Activated naive CD8-positive, alpha-beta T cell treated with anti-CD3 and anti-CD28 coated beads, Interleukin-2, amount 10 ng/mL, durations not matched to agents 7 days and 5 days (primary cell): Measurements from ENCODE around the gene UTP4. TPM values are rescaled to one million over a fixed set of nuclear protein-coding genes. Genes with fewer than 3 reads are reported as not detected.

Experiments used
- ATAC-seq: fragments of 150-1000 bp; cut with Tn5 transposase; one replicate; pipeline ENCODE4 v1.10.0; 2021; ENCODE audit warnings: low read depth, moderate library complexity
- POLR2A ChIA-PET: fragments of 350-600 bp; sonication (Branson Sonifier 250); formaldehyde crosslinking; loops from one replicate; lab custom pipeline; 2021; ENCODE audit warnings: antibody characterized with exemption; lab: Charles Lee
- DNase-seq: peaks from one replicate; pipeline ENCODE4 v3.0.0; 2021
- H3K27ac Mint-ChIP-seq: one replicate; pipeline ENCODE4 v1.8.0; 2022; ENCODE audit warnings: mild to moderate bottlenecking, mixed read lengths
- H3K27me3 Mint-ChIP-seq: one replicate; pipeline ENCODE4 v1.8.0; 2022; ENCODE audit warnings: mild to moderate bottlenecking, moderate library complexity, mixed read lengths
- H3K36me3 Mint-ChIP-seq: one replicate; pipeline ENCODE4 v1.8.0; 2021; ENCODE audit warnings: mild to moderate bottlenecking, mixed read lengths
- H3K4me1 Mint-ChIP-seq: one replicate; pipeline ENCODE4 v1.8.0; 2021; ENCODE audit warnings: mixed read lengths
- H3K4me3 Mint-ChIP-seq: one replicate; pipeline ENCODE4 v1.8.0; 2022; ENCODE audit warnings: mild to moderate bottlenecking, moderate library complexity, mixed read lengths
- H3K9me3 Mint-ChIP-seq: one replicate; pipeline ENCODE4 v1.8.0; 2021; ENCODE audit warnings: mixed read lengths
- total RNA-seq, 2 experiments: library from RNA; stranded (reverse); gene quantifications; one replicate each; pipeline ENCODE4 v1.2.3, GENCODE V29; 2021

The UTP4 gene
- total RNA-seq, 2 experiments from 2014 or later = 40.5 to 41.4 TPM

GRCh38 chr16:69199382-69199781 is 66.9 kb downstream of the UTP4 start:
- POLR2A ChIA-PET = no interaction called here
- peaks cover 3% of the 10 kb centered on the region for H3K4me1 Mint-ChIP-seq
- H3K36me3 Mint-ChIP-seq = no peaks in the 10 kb centered on the region
- H3K27ac Mint-ChIP-seq = no peak overlapping the region
- H3K9me3 Mint-ChIP-seq = no peaks in the 10 kb centered on the region
- no peak overlapping the region for H3K4me3 Mint-ChIP-seq
- H3K27me3 Mint-ChIP-seq = no peaks in the 10 kb centered on the region
- DNase-seq (no peak), ATAC-seq (no peak)

- Mint-ChIP-seq H3K4me1 (peaks cover 9% of the 10 kb centered on the region), H3K36me3 (no peaks in the 10 kb centered on the region), H3K27ac (no peak overlapping the region), H3K9me3 (no peaks in the 10 kb centered on the region), H3K27me3 (no peaks in the 10 kb centered on the region), H3K4me3 (no peak overlapping the region)
- POLR2A ChIA-PET = no interaction called here
- ATAC-seq (no peak), DNase-seq (no peak)
These were observed 68.8 kb downstream of the UTP4 start for GRCh38 chr16:69201291-69201690.

GRCh38 chr16:69201787-69202186 is 69.3 kb downstream of the UTP4 start:
- no peaks in the 10 kb centered on the region for H3K9me3 Mint-ChIP-seq
- H3K27me3 Mint-ChIP-seq = no peaks in the 10 kb centered on the region
- peaks cover 9% of the 10 kb centered on the region for H3K4me1 Mint-ChIP-seq
- no peak for ATAC-seq
- H3K4me3 Mint-ChIP-seq = no peak overlapping the region
- no peaks in the 10 kb centered on the region for H3K36me3 Mint-ChIP-seq
- H3K27ac Mint-ChIP-seq = no peak overlapping the region
- POLR2A ChIA-PET = no interaction called here
- DNase-seq = no peak

- no peak overlapping the region for H3K4me3 Mint-ChIP-seq
- no peak overlapping the region for H3K27ac Mint-ChIP-seq
- H3K36me3 Mint-ChIP-seq = no peaks in the 10 kb centered on the region
- DNase-seq = no peak
- H3K9me3 Mint-ChIP-seq = no peaks in the 10 kb centered on the region
- POLR2A ChIA-PET = no interaction called here
- no peaks in the 10 kb centered on the region for H3K27me3 Mint-ChIP-seq
- no peak for ATAC-seq
- peaks cover 7% of the 10 kb centered on the region for H3K4me1 Mint-ChIP-seq
These were observed 71.7 kb downstream of the UTP4 start for GRCh38 chr16:69204172-69204571.

GRCh38 chr16:69209735-69210134 is 77.3 kb downstream of the UTP4 start:
- no peak overlapping the region for H3K27ac Mint-ChIP-seq
- H3K9me3 Mint-ChIP-seq = no peaks in the 10 kb centered on the region
- peaks cover 2% of the 10 kb centered on the region for H3K36me3 Mint-ChIP-seq
- DNase-seq (no peak), ATAC-seq (no peak)
- H3K27me3 Mint-ChIP-seq = no peaks in the 10 kb centered on the region
- no peak overlapping the region for H3K4me3 Mint-ChIP-seq
- POLR2A ChIA-PET = no interaction called here
- H3K4me1 Mint-ChIP-seq = peaks cover 5% of the 10 kb centered on the region

- no peaks in the 10 kb centered on the region for H3K9me3 Mint-ChIP-seq
- no peak for ATAC-seq
- DNase-seq = no peak
- no peaks in the 10 kb centered on the region for H3K4me1 Mint-ChIP-seq
- no peak overlapping the region for H3K27ac Mint-ChIP-seq
- no peak overlapping the region for H3K4me3 Mint-ChIP-seq
- H3K27me3 Mint-ChIP-seq = no peaks in the 10 kb centered on the region
- H3K36me3 Mint-ChIP-seq = no peaks in the 10 kb centered on the region
- POLR2A ChIA-PET = no interaction called here
These were observed 85.0 kb downstream of the UTP4 start for GRCh38 chr16:69217433-69217832.

Other genes with a start within 250 kb of the UTP4 start
- 1 to 10 TPM; 1.2 to 1.6 TPM for gene HAS3, start 27.0 kb upstream of the UTP4 start, total RNA-seq
- gene CHTF8, start 61 bp upstream of the UTP4 start, total RNA-seq = 100 to 1,000 TPM; 126 to 132 TPM
- 10 to 100 TPM; 19.1 to 24.1 TPM for gene SNTB2, start 54.5 kb downstream of the UTP4 start, total RNA-seq
- 10 to 100 TPM; 38.6 to 41.8 TPM for gene VPS4A, start 178.7 kb downstream of the UTP4 start, total RNA-seq
- 10 to 100 TPM; 12.6 to 14.5 TPM for gene PDF, start 197.9 kb downstream of the UTP4 start, total RNA-seq
- 10 to 100 TPM; 42.5 to 43.9 TPM for gene COG8, start 206.9 kb downstream of the UTP4 start, total RNA-seq
- 10 to 100 TPM; 30.7 to 39.5 TPM for gene NIP7, start 207.1 kb downstream of the UTP4 start, total RNA-seq
- gene TMED6, start 219.1 kb downstream of the UTP4 start, total RNA-seq = 1 to 10 TPM; 2.1 to 2.2 TPM